Ishikawa (cell line): ENCODE results near the gene OSBPL1A.

Source experiments
- CEBPB ChIP-seq: IDR thresholded peaks from 2 replicates; pipeline ENCODE4 v1.6.1; 2012
- CREB1 ChIP-seq: IDR thresholded peaks from 2 replicates; pipeline ENCODE4 v1.6.1; 2012; ENCODE audit warnings: low read depth
- EP300 ChIP-seq: IDR thresholded peaks from 2 replicates; pipeline ENCODE4 v1.6.1; 2012; ENCODE audit warnings: borderline replicate concordance
- FOXM1 ChIP-seq: IDR thresholded peaks from 2 replicates; pipeline ENCODE4 v1.6.1; 2012; ENCODE audit warnings: low read depth, borderline replicate concordance
- NFIC ChIP-seq: IDR thresholded peaks from 2 replicates; pipeline ENCODE4 v1.6.1; 2012
- RAD21 ChIP-seq: IDR thresholded peaks from 2 replicates; pipeline ENCODE4 v1.6.1; 2012; ENCODE audit warnings: low read depth
- TAF1 ChIP-seq: IDR thresholded peaks from 2 replicates; pipeline ENCODE4 v1.6.1; 2012; ENCODE audit warnings: low read depth, mild to moderate bottlenecking
- TEAD4 ChIP-seq: IDR thresholded peaks from 2 replicates; pipeline ENCODE4 v1.6.1; 2012
- YY1 ChIP-seq: IDR thresholded peaks from 2 replicates; pipeline ENCODE4 v1.6.1; 2012; ENCODE audit warnings: low read depth
- ZBTB7A ChIP-seq: IDR thresholded peaks from 2 replicates; pipeline ENCODE4 v1.6.1; 2012; ENCODE audit warnings: low read depth
- TF ChIP-seq, protein P1 (sequence below): IDR thresholded peaks from 2 replicates; pipeline ENCODE4 v1.6.1; 2012; ENCODE audit warnings: low read depth, mild to moderate bottlenecking
- TF ChIP-seq, protein P2 (sequence below): IDR thresholded peaks from 2 replicates; pipeline ENCODE4 v1.6.1; 2012

GRCh38 chr18:24142376-24142775, 255.2 kb downstream of the OSBPL1A start:
- TF ChIP-seq TEAD4, result no peak
- TF ChIP-seq, protein P1, sequence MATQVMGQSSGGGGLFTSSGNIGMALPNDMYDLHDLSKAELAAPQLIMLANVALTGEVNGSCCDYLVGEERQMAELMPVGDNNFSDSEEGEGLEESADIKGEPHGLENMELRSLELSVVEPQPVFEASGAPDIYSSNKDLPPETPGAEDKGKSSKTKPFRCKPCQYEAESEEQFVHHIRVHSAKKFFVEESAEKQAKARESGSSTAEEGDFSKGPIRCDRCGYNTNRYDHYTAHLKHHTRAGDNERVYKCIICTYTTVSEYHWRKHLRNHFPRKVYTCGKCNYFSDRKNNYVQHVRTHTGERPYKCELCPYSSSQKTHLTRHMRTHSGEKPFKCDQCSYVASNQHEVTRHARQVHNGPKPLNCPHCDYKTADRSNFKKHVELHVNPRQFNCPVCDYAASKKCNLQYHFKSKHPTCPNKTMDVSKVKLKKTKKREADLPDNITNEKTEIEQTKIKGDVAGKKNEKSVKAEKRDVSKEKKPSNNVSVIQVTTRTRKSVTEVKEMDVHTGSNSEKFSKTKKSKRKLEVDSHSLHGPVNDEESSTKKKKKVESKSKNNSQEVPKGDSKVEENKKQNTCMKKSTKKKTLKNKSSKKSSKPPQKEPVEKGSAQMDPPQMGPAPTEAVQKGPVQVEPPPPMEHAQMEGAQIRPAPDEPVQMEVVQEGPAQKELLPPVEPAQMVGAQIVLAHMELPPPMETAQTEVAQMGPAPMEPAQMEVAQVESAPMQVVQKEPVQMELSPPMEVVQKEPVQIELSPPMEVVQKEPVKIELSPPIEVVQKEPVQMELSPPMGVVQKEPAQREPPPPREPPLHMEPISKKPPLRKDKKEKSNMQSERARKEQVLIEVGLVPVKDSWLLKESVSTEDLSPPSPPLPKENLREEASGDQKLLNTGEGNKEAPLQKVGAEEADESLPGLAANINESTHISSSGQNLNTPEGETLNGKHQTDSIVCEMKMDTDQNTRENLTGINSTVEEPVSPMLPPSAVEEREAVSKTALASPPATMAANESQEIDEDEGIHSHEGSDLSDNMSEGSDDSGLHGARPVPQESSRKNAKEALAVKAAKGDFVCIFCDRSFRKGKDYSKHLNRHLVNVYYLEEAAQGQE, result no peak
- TF ChIP-seq, protein P2, sequence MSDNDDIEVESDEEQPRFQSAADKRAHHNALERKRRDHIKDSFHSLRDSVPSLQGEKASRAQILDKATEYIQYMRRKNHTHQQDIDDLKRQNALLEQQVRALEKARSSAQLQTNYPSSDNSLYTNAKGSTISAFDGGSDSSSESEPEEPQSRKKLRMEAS, result no peak
- TF ChIP-seq CEBPB, result no peak
- no peak for TF ChIP-seq NFIC
- no peak for TF ChIP-seq CREB1
- no peak for TF ChIP-seq EP300
- TF ChIP-seq ZBTB7A, result no peak
- no peak for TF ChIP-seq TAF1
- TF ChIP-seq YY1, result no peak
- TF ChIP-seq RAD21, result no peak
- no peak for TF ChIP-seq FOXM1
